GM23338 (cell line): ENCODE data around the gene DOCK2.

ENCODE experiments used
- CREB1 ChIP-seq: fragments of 250-450 bp; sonication (Bioruptor Pico); IDR thresholded peaks from 2 replicates; pipeline ENCODE4 v1.5.0; 2020; ENCODE audit warnings: low read depth, mild to moderate bottlenecking, moderate library complexity
- CTCF ChIP-seq, 2 experiments: fragments of 200-600 bp in 1 of 2; sonication (generic) in 1 of 2; conservative IDR thresholded peaks; 2 replicates each; pipeline versions ENCODE4 v1.5.1 to v1.6.1; 2016 to 2017; ENCODE audit warnings: antibody characterized with exemption in 2 of 2, low read depth in 2 of 2, mild to moderate bottlenecking in 2 of 2, moderate library complexity in 1 of 2
- ETS1 ChIP-seq: IDR thresholded peaks from 2 replicates; pipeline ENCODE4 v1.6.1; 2016; ENCODE audit warnings: antibody characterized with exemption
- EZH2 ChIP-seq: fragments of 200-600 bp; sonication (generic); IDR thresholded peaks from one replicate; pipeline ENCODE4 v1.8.0; 2017; ENCODE audit warnings: antibody characterized with exemption, mild to moderate bottlenecking, low read depth; ENCODE audit not compliant: unreplicated experiment
- EZH2phosphoT487 ChIP-seq: fragments of 200-600 bp; sonication (generic); IDR thresholded peaks from one replicate; pipeline ENCODE4 v1.8.1; 2018; ENCODE audit warnings: antibody characterized with exemption; ENCODE audit not compliant: unreplicated experiment
- JUNB ChIP-seq: IDR thresholded peaks from one replicate; pipeline ENCODE4 v1.6.1; 2016; ENCODE audit warnings: antibody characterized with exemption; ENCODE audit not compliant: unreplicated experiment
- NANOG ChIP-seq: IDR thresholded peaks from 2 replicates; pipeline ENCODE4 v1.6.1; 2016; ENCODE audit warnings: antibody characterized with exemption, borderline replicate concordance
- POLR2AphosphoS5 ChIP-seq: IDR thresholded peaks from 2 replicates; pipeline ENCODE4 v1.6.1; 2016; ENCODE audit warnings: antibody characterized with exemption, low read depth
- REST ChIP-seq: IDR thresholded peaks from one replicate; pipeline ENCODE4 v1.6.1; 2018; ENCODE audit warnings: antibody characterized with exemption; ENCODE audit not compliant: unreplicated experiment
- STAT1 ChIP-seq: IDR thresholded peaks from one replicate; pipeline ENCODE4 v1.6.1; 2016; ENCODE audit warnings: antibody characterized with exemption; ENCODE audit not compliant: unreplicated experiment
- ZNF114 ChIP-seq: fragments of 250-450 bp; sonication (Bioruptor Pico); IDR thresholded peaks from 2 replicates; pipeline ENCODE4 v1.5.0; 2020; ENCODE audit warnings: mild to moderate bottlenecking, moderate library complexity
- ZNF331 ChIP-seq: fragments of 250-450 bp; sonication (Bioruptor Pico); IDR thresholded peaks from 2 replicates; pipeline ENCODE4 v1.5.0; 2020; ENCODE audit warnings: low read depth, mild to moderate bottlenecking, moderate library complexity

- TF ChIP-seq CTCF (conservative IDR thresholded peaks at IDR 0.05; ENCODE audit: low read depth in 2 of 2) (no peak), EZH2 (no peak), POLR2AphosphoS5 (no peak), CREB1 (CRISPR knock-in tag) (no peak), ZNF114 (CRISPR knock-in tag) (no peak), ETS1 (no peak), EZH2phosphoT487 (no peak), STAT1 (no peak), NANOG (no peak), REST (no peak), ZNF331 (CRISPR knock-in tag) (no peak), JUNB (no peak)
Observed at GRCh38 chr5:169832845-169833244, 195.8 kb downstream of the DOCK2 start.
